Smooth muscle cell of the brain vasculature (primary cell): ENCODE data around the gene SNCB.

Experiments used
- DNase-seq: peaks from one replicate; pipeline ENCODE4 v3.0.0-alpha.2; 2012; ENCODE audit warnings: low read depth, low spot score

The SNCB gene

DNA sequence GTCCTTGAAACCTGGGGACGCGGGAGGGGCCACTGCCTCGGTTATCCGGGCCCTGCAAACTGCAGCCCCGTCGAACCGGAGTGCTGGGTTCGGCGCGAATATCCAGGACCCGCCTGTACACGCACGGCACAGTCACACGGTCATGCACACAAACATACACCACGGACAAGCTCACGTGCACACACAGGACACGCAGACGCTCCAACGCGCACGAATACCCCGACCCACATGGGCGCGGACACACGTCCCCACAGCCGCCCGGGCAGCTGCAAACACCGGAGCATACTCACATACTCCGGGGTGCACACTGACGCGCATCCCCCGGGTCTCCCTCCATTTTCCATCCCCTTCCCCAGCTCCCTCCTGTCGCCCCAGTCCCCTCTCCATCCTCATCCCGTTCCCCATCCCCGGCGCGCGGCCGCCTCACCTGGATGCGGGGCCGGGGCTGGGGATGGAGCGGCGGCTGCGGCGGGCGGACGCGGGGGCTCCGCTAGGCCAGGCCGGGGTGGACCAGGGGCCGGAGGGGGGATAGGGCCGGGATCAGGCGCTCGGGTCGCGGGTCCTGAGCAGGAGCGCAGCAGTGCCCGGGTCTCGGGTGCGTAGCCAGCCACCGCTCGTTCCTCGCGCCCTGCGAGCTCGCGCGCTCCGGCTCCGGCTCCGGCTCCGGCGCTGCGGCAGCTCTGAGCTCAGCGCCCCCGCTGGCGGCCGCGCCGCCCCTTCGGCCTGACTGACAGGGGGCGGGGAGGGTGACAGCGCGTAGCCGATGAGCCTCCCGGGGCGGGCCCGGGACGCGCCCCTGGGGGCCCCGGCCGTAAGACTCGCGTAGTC is at the start of gene SNCB, which contains the start of gene EIF4E1B:
Gene SNCB (minus strand): TSS at position 682 of the 828 bp plus-strand sequence. CDS start 880 bp downstream, outside the sequence.
Gene EIF4E1B (plus strand): TSS at position 823 of the 828 bp plus-strand sequence. CDS start 12,113 bp downstream, outside the sequence.
- DNase-seq, result no peak

DNA sequence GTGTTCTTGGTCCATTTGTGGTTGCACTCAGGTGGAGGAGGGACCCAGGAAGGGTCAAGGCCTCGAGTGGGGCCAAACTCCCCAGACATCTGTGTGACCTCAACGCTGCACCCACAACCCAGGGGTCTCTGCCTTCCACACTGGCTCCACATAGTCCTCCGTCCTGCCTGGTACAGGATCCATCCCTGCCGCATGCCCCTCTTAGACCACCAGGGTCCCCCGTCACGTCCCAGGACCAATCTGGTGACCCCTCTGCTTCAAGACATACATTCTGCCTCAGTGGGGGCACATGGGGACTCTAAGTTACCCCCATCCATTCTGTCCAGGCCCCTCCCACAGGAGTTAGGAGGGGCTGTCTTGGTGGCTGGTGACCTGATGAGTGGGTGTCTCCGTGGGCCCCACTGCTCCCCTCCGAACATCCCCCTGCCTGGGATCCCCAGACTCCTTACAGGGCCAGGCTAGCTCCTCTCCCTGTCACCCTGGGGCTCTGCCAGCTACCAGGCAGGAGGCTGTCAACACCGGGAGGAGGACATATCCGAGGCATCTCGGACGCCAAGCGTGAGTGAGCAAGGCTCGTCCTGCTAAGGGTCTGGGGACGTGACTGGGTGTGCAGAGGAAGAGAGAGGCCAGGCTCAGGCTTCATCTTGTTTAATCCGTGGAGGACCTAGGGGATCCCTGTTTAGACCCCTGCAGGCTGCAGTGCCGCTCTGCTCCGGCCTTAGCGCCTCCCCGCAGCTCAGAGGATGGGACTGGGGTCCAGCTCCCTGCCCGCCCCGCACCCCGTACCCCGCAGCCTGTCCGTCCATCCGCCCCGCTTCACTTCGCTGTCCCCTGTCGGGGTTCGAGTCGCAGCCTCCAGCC is 49.3 kb upstream of the SNCB start:
- DNase-seq, result no peak

DNA sequence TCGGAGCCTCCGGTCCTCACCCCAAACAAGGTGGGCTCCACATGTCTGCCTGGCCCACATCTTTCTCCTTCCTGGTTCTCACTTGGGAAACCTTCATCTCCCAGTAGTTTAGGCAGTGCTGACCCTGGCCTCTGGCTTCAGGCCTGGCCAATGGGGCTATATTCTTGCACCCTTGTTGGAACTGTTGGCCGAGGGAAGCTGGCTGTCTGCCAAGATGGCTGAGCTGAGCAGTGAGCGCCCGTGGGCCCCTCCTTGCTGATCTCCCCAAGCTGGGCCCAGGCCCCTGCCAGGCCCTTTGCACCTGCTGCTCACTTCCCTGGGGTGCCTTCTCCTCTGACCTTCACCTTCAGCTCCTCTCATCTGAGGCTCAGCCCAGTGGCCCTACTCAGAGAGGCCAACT is 48.2 kb upstream of the SNCB start:
- DNase-seq, result no peak

DNA sequence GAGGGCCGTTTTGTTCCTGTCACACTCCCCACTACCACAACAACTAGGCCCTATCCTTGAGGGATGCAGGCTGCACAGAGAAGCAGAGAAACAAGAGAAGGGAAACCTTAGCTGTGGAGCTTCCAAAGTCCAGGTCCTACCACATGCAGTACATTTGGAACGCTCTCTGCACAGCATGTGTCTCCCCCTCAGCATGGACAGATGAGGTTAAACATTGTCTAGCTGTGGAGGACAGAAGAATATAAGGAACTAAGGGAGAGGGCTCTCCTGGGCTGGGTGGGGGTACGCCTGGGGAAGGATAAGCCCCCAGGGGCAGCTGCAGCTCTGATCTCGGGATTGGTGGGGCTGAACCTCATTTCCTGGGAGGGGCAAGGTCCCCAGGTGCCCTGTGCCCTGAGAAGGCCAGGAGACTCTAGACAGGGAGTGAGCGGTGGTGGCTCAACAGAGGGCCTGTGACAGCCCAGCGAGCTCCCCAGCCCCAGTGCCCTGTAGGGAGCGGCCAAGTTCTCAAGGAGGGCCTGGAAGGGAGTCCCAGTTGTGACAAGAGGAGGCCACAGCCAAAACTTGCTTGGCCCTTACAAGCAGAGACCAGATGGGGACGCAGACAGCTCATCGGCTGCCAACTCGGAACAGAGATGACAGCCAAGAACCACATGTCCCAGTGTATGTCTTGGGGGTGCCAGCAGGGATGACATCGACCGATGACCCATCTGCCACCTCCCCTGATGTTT is 47.0 kb upstream of the SNCB start:
- DNase-seq, result no peak

DNA sequence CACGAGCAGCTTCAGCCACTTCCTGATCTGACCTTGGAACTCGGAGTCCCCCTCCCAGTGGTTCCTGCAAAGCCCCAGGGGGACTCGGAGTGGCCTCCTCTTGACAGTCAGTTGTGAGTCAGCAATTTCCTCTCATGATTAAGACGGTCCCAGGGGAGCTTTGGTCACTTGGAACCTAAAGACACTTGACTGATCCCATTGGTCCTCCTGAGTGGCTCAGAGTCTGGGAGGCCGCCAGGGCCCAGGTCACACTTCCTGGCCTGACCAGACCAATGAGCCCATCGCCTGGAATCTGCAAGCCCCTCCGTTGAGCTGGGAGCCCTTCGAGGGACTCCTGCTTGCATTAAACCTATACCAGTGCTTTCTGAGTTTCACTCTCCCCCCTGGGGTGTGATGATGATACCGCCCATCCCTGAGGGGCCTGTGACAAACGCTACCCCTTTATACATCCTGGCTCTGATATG is 46.1 kb upstream of the SNCB start:
- DNase-seq, result no peak

DNA sequence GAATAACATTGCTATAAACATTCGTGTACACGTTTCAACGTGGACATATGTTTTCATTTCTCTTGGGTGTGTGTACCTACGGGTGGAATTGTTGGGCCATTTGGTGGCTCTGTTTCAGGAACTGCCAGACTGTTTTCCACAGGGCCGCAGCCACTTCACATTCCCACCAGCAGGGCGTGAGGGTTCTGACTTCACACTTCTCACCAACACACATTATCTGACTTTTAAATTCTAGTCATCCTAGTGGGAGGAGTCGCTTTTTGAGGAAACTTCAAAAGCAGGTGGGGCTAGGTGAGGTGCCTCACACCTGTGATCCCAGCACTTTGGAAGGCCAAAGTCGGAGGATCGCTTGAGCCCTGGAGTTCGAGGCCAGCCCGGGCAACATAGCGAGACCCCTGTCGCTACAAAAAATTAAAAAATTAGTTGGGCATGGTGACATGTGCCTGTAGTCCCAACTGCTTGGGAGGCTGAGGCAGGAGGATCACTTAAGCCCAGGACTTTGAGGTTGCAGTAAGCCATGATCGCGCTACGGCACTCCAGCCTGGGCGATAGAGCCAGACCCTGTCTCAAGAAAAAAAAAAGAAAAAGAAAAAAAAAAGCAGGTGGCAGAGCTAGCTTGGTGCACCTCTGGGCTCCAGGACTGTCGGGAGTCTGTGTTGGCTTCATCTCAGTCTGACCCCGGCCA is 45.5 kb upstream of the SNCB start:
- DNase-seq, result no peak

DNA sequence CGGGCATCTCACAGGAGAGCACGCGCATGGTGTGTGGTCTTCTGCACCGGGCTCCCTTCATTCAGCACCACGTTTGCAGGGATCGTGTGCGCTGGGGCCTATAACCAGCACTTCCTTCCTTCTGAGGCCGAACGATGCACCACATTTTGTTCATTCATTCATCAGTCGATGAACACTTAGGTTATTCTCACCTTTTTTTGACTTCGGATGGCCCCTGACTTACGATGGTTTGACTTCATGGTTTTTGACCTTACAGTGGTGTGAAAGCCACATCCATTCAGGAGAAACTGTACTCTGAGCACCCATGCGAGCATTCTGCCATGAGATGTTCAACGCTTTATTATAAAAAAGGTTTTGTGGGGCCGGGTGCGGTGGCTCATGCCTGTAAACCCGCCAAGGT is 44.5 kb upstream of the SNCB start:
- no peak for DNase-seq

DNA sequence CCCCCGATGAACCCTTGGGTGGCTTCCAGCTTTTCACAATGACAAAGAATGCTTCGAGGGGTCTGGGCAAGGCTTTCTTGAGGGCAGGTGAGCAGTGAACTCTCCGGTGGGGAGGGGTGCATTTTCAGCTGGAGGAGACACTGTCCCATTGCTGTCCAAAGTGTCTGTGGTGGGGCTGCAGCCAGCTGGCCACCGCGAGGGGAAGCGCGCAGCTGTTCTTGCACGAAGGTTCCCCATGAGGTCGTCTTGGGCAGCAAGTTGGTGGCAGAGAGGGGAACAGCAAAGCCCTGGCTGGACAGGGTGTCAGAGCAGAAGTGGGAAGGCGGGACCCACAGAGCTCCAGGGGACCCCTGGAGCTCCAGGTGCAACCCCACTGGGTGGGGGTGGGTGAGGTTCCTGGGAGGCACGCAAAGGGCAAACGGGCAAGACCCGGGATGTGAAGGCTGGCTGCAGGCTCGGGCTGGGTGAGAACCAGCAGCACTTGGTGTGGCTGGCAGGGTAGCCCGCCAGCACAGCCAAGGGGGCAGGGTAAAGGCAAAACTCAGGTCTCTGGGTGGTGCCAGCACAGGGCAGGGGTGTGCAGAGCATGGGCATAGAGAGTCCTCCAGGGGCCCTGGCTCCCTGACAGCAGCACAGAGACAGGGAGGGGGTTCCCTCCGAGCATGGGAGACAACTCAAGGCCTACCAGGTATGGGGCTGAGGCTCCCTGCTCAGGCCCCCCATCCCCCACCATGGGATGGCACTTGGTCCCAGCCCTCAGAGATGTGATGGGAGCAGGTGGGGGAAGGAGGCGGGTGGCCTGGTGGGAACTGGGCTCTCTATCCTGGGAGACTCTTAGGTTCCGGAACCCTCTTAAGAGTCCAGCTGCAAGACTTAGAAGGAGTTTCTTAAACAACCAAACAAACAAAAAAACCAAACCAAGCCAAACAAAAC is 43.6 kb upstream of the SNCB start:
- DNase-seq, result no peak

DNA sequence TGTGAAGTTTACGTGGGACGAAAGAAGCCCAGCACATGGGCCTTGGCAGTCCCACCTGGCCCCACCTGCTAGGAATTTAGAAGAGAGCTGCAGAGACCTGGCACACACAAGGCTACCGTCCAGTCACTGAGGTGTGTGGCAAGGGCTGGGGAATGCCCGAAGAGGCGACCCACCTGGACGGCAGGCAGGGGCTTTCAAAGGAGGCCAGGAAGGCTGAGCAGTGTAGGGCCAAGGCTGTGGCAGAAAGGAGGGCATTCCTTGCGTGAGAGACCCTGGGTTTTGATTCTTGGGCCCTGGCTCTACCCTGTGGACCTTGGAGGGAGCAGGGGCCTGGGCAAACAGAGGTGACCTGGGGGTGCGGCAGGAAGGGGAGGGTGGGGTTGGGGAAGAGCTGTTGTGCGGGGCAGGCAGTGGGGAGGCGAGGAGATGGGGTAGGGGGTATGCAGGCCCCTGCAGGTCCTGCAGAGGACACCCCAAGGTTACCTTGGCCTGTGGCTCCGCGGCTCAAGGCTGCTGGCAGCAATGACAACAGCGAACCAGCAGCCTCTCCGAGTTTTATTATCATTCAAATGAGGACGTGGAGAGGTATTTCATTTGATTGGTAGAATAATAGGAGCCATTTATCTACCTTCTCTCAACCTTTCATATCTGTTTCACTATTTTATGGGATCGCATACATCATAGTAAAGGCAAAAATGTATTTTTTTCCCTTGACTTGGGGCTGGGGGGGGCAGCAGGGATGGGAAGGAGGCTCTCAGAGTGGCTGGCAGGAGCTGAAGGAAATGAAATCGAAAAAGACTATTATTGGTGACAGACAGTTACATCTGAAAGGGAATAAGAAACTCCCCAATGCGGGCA is 41.8 kb upstream of the SNCB start:
- DNase-seq, result no peak

DNA sequence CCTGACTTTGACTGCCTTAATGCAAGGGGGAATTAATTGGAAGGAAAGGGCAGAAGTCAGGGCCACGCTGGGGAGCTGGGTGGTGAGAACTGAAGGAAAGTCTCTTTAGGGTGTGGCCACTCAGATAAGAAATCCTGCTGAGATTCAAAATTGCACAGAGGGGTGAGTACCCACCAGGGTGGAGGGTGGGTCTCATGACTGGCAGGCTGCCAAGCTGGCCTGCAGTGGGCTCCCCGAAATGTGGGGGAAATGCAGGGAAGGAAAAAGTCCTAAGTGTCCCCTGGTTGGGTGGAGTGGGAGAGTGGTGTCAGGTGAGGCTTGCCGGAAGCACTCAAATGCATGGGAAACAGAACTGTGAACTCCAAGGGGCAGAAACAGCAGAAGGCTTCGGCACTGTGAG is 41.1 kb upstream of the SNCB start:
- DNase-seq, result no peak

DNA sequence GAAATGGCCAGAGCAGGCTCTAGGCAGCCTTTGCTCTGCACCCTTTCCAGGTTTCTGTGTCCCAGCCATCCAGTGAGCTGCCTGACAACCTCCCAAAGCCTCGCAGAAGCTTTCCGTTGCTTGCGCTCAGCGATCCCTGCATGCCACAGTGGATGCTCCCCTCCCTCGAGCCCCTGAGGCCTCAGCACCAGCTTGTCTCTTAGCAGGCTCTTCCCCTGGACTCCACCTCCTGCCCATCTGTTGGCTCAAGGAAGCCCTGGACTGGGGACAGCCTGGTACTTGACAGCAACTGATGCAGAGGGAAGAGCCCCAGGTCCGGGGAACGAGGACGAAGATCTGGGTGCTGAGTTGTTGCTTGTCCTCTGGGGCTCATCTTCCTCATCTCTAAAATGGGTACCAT is 40.1 kb upstream of the SNCB start:
- no peak for DNase-seq

DNA sequence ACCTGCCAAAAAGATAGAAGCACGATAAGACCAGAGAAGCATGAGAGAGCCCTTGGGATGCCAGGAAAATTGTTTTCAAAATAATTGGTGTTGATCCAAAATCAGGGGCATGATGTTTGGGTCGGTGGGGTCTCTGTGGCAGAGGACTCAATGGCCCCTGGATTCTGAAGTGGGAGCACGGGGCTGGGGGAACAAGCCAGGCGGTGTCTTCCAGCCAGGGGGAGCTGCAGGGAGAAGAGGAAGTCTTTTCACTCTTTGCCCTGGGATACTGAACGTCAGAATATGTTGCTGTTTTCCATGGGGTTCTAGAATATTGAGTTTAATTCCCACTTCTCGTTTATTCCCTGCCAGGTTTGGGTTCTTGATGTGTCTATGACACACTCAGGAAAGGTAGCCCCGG is 37.3 kb upstream of the SNCB start:
- DNase-seq, result no peak

DNA sequence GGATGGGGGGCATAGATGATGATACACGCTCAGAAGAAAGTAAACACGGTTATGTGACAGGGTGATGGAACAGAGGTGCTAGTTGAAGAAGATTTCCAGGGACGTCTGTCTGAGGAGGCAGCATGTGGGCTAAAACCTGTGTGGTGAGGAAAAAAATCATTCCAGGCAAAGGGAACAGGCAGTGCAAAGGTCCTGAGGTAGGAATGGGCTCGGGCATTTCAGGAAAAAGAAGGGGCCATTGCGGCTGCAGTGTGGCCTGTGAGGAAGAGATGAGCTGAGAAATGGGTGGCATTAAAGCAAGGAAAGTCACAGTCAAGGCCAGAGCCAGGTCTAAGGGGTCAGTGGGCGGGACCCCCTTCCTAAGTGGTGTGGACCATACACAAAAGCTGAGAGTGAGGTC is 35.2 kb upstream of the SNCB start:
- no peak for DNase-seq

DNA sequence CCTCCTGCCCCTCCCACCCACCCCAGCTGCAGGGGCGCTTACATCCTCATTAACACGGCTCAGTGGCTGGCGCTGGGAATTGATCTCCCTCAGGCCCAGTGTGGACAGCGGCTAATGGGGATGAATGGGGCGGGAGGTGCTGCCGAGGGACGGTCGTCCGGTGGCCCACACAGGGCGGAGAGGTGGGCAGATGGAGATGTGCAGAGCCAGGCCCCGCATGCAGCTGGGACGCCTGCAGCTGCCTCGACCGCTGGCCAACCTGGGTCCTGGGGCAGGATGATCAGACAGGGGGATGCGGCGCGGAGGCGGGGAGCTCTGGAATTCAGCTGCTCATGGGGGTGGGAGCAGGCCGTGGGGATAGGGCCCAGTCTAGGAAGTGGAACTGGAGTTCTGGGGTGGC is 34.6 kb upstream of the SNCB start:
- DNase-seq, result no peak

DNA sequence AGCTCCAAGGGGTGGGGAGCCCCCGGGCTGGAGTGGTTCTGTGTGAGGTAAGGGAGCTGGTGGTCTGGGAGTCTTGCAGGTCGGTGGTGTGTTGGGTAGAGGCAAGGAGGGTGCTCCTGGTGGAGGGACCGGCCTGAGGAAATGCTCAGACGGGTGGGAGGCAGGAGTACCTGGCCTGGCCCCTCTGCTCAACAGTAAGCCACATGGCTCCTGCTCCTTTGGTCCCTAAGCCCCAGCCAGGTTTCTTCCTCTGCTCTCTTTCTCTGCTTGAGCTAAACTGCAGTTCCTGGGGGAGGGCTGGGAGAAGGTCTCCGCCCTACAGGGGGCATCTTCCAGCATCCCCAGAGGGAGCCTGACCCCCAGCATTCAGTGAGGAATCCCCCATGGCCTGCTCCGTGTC is 34.1 kb upstream of the SNCB start:
- no peak for DNase-seq

DNA sequence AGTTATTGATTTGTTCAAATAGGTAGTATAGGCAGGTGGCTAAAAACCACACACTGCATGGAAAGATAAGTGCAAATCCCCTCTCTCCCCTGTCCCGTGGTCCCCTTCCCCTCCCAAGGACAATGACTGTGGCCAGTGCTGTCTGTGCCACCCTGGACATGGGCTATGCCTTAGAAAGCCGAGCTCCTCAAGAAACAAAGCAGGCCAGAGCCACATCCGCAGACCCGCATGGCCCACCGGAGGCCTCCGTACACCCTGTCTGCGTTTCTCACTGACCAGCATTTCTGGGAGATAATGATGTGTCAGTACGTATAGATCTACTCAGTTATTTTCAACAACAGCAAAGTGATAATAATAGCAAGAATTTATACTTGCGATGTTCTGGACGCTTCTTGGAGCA is 33.2 kb upstream of the SNCB start:
- DNase-seq, result no peak

DNA sequence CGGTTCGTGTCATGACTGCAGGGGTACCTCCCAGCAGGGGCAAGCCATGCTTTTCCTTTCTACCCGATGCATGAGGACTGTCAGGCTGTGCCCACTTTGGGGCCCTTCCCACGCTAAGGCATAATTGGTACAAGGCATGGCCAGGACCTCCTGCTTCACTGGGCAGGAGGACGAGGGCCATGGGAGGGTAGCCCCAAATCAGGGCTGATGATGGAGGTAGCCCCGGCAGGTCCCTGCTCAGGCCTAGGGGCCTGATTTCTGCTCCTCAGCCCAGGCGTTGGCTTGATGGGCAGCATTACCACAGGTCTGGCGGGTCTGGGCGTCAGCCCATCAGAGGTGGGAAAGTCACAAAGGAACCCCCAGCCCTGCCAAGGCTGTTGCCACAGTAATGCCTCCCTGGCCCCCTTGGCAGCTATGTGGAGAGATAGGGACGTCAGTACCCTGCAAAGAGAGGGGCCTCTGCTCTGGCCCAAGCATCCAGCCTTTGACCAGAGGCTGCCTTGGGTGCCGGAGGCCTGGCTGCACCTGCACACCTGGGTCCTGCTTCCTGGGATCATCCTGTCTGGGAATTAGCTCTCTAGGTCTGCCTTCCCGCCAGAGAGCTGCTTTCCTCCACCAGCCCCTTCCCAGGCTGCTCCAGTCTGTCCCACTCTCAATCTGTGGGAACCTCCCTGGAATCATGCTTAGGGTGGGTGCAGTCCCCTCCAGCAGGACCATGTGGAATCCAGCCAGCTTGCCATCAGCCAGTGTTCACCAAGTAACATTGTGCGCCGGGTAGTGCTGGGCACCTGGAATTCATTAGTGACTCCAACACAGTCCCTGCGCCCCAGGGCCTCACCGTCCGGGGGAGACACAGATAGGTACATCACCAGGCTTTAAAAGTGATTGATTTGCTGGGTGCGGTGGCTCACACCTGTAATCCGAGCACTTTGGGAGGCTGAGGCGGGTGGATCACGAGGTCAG is 32.3 kb upstream of the SNCB start:
- no peak for DNase-seq

DNA sequence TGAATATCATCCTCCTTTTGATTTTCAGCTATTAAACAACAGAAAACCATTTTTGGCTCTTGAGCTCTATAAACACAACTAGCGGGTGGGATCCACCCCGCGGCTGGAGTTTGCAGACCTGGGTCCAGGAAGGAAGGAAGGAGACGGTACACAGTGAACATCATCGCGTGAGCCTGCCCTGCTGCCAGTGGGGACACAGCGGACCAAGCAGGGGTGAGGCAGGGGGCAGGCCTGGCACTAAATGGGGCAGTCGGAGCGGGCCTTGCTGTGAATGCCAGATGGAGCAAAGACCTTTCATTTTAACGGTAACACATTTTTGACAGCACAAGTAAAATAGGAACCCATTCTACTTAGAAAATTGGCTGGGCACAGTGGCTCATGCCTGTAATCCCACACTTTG is 31.3 kb upstream of the SNCB start:
- DNase-seq, result no peak
